Activated CD8-positive, alpha-beta T cell treated with anti-CD3 and anti-CD28 coated beads, Interleukin-2, amount 10 ng/mL, durations not matched to agents 7 days and 5 days (primary cell): ENCODE data around the gene SH3TC2. TPM values are rescaled to one million over a fixed set of nuclear protein-coding genes. Genes with fewer than 3 reads are reported as not detected.

Experiments used
- ATAC-seq: fragments of 150-1000 bp; cut with Tn5 transposase; one replicate; pipeline ENCODE4 v1.10.0; 2021; ENCODE audit warnings: moderate library complexity
- CTCF ChIA-PET: fragments of 350-600 bp; sonication (Branson Sonifier 250); formaldehyde crosslinking; loops from one replicate; lab custom pipeline; 2021; ENCODE audit warnings: antibody characterized with exemption; lab: Charles Lee
- POLR2A ChIA-PET: fragments of 350-600 bp; sonication (Branson Sonifier 250); formaldehyde crosslinking; loops from one replicate; lab custom pipeline; 2021; ENCODE audit warnings: antibody characterized with exemption; lab: Charles Lee
- DNase-seq: peaks from one replicate; pipeline ENCODE4 v3.0.0-alpha.2; 2020
- H3K27ac Mint-ChIP-seq: one replicate; pipeline ENCODE4 v1.8.0; 2021; ENCODE audit warnings: mild to moderate bottlenecking, mixed read lengths
- H3K27me3 Mint-ChIP-seq: one replicate; pipeline ENCODE4 v1.8.0; 2021; ENCODE audit warnings: low read depth, mixed read lengths
- H3K36me3 Mint-ChIP-seq: one replicate; pipeline ENCODE4 v1.8.0; 2021; ENCODE audit warnings: low read depth, mixed read lengths
- H3K4me1 Mint-ChIP-seq: one replicate; pipeline ENCODE4 v1.8.0; 2021; ENCODE audit warnings: low read depth, mixed read lengths
- H3K4me3 Mint-ChIP-seq: one replicate; pipeline ENCODE4 v1.8.0; 2021; ENCODE audit warnings: mild to moderate bottlenecking, mixed read lengths
- H3K9me3 Mint-ChIP-seq: one replicate; pipeline ENCODE4 v1.8.0; 2022; ENCODE audit warnings: mixed read lengths; ENCODE audit not compliant: insufficient read depth
- total RNA-seq, 2 experiments: library from RNA; stranded (reverse); gene quantifications; one replicate each; pipeline ENCODE4 v1.2.3, GENCODE V29; 2021

Gene SH3TC2
- total RNA-seq, 2 experiments from 2014 or later = not detected

DNA sequence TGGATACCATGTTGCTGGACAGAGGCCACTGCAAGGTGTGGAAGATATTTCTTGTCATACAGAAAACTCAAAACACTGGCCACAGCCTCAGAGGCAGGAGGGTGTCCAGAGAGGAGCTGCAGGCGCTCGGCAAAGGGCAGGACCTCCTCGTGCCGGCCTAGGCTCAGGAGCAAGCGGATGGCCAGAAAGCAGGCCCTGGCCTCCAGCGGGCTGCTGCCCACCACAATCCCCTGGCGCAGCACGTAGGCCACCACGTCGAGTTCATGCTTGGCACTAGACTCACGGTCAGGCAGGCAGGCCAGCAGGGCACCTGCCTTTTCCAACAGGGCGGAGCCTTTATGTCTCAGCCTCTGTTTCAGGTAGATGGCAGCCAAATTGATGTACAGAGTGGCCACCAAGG lies 35.2 kb downstream of the SH3TC2 start:
- POLR2A ChIA-PET = no interaction called here
- ATAC-seq (no peak), DNase-seq (no peak)
- H3K27me3 Mint-ChIP-seq = peaks cover 6% of the 10 kb centered on the region
- H3K9me3 Mint-ChIP-seq = no peaks in the 10 kb centered on the region
- no peaks in the 10 kb centered on the region for H3K36me3 Mint-ChIP-seq
- H3K4me1 Mint-ChIP-seq = peaks cover 6% of the 10 kb centered on the region
- CTCF ChIA-PET = interaction anchor here (1.3 to 2.8 kb wide), 2 partner anchors 9 to 297 kb away, joined by 5 to 10 read pairs; no protein-coding TSS in a partner anchor
- H3K4me3 Mint-ChIP-seq = no peak overlapping the region
- H3K27ac Mint-ChIP-seq = no peak overlapping the region

DNA sequence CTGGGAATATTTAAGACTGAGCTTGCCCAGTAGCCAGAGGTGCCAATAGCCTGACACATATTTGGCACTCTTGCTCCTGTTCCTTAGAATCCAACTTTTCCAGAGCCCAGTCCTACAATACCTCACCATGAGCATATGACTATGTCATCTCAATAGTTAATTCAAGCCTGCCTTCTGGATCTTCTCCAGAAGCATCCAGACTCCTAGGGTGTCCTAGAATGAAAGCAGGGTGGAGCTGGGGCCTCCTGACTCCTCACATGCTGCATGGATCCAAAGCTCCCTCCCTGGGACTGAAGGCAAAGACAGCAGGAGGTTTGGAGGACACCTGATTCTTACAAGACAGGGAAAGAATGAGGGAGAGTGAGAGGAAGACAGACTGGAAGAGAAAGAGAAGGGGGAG lies 37.9 kb downstream of the SH3TC2 start:
- CTCF ChIA-PET = interaction anchor here (0.7 to 2.0 kb wide), 3 partner anchors 14 to 294 kb away, joined by 3 to 5 read pairs (median 4); no protein-coding TSS in a partner anchor
- no peak for DNase-seq

DNA sequence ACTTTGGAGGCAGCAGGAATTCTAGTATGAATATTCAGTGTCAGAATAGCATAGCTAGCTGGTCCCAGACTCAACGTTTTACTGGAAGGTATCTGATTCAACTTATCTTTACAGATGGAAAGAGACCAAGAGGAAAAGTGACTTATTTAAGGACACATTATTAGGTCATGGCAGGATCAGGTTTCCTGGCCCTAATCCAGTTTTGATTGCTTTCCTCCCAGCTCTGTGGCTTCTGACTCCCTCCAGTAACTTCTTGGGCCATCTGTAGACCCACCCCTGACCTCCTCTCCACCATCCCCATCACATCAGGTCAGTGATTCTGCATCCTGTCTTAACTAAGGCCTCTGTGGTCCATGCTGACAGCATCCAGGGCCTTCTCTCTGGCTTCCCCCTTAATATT lies 38.4 kb downstream of the SH3TC2 start:
- Mint-ChIP-seq H3K4me3 (no peak overlapping the region), H3K27ac (no peak overlapping the region), H3K36me3 (no peaks in the 10 kb centered on the region), H3K4me1 (no peaks in the 10 kb centered on the region), H3K9me3 (no peaks in the 10 kb centered on the region), H3K27me3 (peaks cover 23% of the 10 kb centered on the region)
- CTCF ChIA-PET = interaction anchor here (0.7 to 2.0 kb wide), 4 partner anchors 11 to 294 kb away, joined by 3 to 6 read pairs (median 4); no protein-coding TSS in a partner anchor
- POLR2A ChIA-PET = no interaction called here
- DNase-seq (no peak), ATAC-seq (no peak)

More for the DNA sequence above, 37.9 kb downstream of the SH3TC2 start:
- Mint-ChIP-seq H3K36me3 (no peaks in the 10 kb centered on the region), H3K27ac (no peak overlapping the region), H3K9me3 (no peaks in the 10 kb centered on the region), H3K27me3 (peaks cover 19% of the 10 kb centered on the region), H3K4me3 (no peak overlapping the region), H3K4me1 (no peaks in the 10 kb centered on the region)
- POLR2A ChIA-PET = no interaction called here
- no peak for ATAC-seq

DNA sequence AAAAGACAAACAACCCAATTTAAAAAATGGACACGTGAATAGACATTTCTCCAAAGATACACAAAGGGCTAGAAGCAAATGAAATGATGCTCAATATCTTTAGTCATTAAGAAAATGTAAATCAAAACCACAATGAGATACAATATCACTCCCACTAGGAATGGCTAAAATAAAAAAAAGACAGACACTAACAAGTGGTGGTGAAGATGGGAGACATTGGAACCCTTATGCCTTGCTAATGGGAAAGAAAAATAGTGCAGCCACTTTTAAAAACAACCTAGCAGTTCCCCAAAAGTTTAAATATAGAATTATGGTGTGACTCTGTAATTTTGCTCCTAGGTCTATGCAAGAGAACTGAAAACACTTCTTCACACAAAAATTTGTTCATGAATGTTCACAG lies 40.7 kb downstream of the SH3TC2 start:
- DNase-seq (no peak), ATAC-seq (no peak)
- Mint-ChIP-seq H3K27ac (no peak overlapping the region), H3K9me3 (no peaks in the 10 kb centered on the region), H3K36me3 (no peaks in the 10 kb centered on the region), H3K27me3 (peaks cover 23% of the 10 kb centered on the region), H3K4me3 (no peak overlapping the region), H3K4me1 (no peaks in the 10 kb centered on the region)
- CTCF ChIA-PET = no interaction called here
- POLR2A ChIA-PET = no interaction called here

DNA sequence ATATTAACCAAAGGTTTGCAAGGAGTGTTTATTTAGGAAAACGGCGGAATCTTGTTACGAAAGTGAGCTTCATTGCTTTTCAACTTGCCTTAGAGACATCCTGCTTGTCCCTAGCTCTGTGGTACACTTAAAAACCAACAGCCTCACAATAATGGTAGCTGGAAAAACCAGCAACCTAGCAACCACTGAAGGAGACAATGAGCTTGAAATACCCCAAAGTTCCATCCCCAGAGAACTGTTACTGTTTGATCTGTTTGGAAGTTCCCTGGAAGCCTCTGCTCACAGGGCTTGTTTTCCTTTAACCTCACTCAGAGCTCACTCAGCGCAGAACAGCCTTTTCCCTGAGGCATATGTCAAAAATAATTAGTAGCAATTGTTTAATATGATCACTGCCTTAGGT lies 43.2 kb downstream of the SH3TC2 start:
- ChIA-PET POLR2A (interaction anchor here (0.7 kb wide), 1 partner anchor 93 kb away, joined by 3 read pairs; no protein-coding TSS in a partner anchor), CTCF (interaction anchor here (1.2 to 2.2 kb wide), 4 partner anchors 15 to 289 kb away, joined by 3 to 9 read pairs (median 4); no protein-coding TSS in a partner anchor)
- DNase-seq (no peak), ATAC-seq (no peak)
- no peaks in the 10 kb centered on the region for H3K36me3 Mint-ChIP-seq
- no peaks in the 10 kb centered on the region for H3K9me3 Mint-ChIP-seq
- H3K4me1 Mint-ChIP-seq = no peaks in the 10 kb centered on the region
- H3K27ac Mint-ChIP-seq = no peak overlapping the region
- H3K4me3 Mint-ChIP-seq = no peak overlapping the region
- H3K27me3 Mint-ChIP-seq = peaks cover 23% of the 10 kb centered on the region

DNA sequence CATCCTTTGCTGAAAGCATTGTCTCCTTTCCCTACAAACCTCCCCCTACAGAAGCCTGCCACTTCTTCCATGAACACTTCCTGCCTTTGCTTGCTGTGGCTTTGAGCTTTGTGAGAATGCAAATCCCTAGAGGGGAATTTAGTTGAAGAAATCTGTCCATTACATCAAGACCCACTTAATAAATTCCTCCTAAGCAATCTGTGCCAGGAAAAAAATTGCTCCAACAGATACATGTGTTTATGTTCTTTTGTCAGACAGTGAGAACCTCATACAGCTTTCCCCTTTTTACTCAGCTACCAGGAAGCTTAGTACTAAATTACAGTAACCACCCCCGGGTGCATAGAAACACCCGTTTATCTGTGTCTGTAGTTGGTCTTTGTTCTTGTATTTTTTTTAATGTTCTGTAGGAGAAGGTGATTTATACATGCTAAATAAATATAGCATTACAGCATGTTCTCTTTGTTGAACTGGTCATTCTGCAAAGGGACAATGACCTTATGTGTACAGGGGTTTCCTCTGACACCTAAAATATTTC lies 43.9 kb downstream of the SH3TC2 start:
- CTCF ChIA-PET = interaction anchor here (1.2 to 2.2 kb wide), 3 partner anchors 16 to 288 kb away, joined by 3 to 9 read pairs (median 6); no protein-coding TSS in a partner anchor
- Mint-ChIP-seq H3K9me3 (no peaks in the 10 kb centered on the region), H3K27me3 (peaks cover 21% of the 10 kb centered on the region), H3K27ac (no peak overlapping the region), H3K4me1 (no peaks in the 10 kb centered on the region), H3K4me3 (no peak overlapping the region), H3K36me3 (no peaks in the 10 kb centered on the region)
- POLR2A ChIA-PET = no interaction called here
- DNase-seq (no peak), ATAC-seq (no peak)

DNA sequence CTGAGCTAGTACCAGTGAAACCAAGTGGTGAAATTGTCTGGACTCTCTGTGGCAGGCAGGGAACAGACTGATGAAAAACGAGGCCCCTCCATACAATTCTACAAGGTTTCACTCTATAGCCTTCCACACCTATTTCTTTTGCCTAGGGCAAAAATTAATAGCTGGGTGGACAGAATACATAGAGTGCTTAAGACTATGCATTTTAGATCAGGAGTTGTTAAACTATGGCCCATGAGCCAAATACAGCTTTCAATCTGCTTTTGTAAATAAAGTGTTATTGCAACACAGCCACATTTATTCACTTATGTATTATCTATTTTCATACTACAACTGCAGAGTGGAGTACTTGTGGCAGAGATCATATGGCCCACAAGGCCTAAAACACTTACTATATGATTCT lies 45.2 kb downstream of the SH3TC2 start:
- no peak overlapping the region for H3K27ac Mint-ChIP-seq
- no peak overlapping the region for H3K4me3 Mint-ChIP-seq
- H3K36me3 Mint-ChIP-seq = no peaks in the 10 kb centered on the region
- CTCF ChIA-PET = interaction anchor here (1.0 to 1.6 kb wide), 2 partner anchors 18 to 287 kb away, joined by 3 to 5 read pairs; no protein-coding TSS in a partner anchor
- POLR2A ChIA-PET = no interaction called here
- ATAC-seq (no peak), DNase-seq (no peak)
- no peaks in the 10 kb centered on the region for H3K9me3 Mint-ChIP-seq
- H3K27me3 Mint-ChIP-seq = peaks cover 17% of the 10 kb centered on the region
- H3K4me1 Mint-ChIP-seq = no peaks in the 10 kb centered on the region

DNA sequence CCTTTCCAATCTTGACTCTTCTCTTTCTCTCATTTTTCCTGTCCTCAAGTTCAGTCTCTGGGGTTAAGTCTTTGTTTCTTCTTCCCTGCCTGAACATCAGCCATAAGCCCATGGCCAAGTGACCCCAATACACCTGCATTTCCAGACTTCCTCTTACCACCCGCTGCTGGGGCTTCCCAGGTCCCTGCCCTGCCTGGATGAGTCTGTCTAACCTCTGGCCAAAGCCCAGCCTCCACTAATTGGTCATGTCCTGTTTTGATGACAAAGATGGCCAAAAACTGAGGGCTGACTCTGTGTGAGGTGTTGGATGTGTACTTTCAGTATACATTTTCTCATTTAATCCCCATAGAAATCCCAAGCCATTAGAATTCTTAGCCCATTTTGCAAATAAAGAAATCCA lies 47.3 kb downstream of the SH3TC2 start:
- CTCF ChIA-PET = no interaction called here
- Mint-ChIP-seq H3K27ac (no peak overlapping the region), H3K4me1 (no peaks in the 10 kb centered on the region), H3K27me3 (peaks cover 5% of the 10 kb centered on the region), H3K4me3 (no peak overlapping the region), H3K36me3 (no peaks in the 10 kb centered on the region), H3K9me3 (no peaks in the 10 kb centered on the region)
- DNase-seq (no peak), ATAC-seq (no peak)
- POLR2A ChIA-PET = interaction anchor here (0.6 kb wide), 1 partner anchor 123 kb away, joined by 3 read pairs; no protein-coding TSS in a partner anchor

DNA sequence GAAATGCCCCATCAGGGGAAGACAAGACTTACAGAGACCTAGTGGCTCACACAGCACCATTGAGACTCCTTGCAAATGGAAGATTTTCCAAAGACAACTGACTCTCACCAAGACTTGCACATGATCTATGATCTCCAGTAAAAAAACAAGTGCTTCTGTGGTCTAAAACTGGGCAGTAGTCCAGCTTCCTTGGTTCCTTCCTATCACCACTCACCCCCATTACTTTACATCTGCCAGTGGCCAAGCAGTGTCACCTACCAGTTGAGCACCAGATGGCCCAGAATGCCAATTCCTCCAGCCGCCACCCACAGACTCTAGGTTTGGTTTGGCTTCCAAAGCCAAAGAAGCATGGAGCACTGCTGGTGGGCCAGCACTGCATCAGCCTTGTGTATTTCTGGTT lies 47.7 kb downstream of the SH3TC2 start:
- Mint-ChIP-seq H3K9me3 (no peaks in the 10 kb centered on the region), H3K36me3 (no peaks in the 10 kb centered on the region), H3K4me3 (no peak overlapping the region), H3K4me1 (no peaks in the 10 kb centered on the region), H3K27ac (no peak overlapping the region), H3K27me3 (peaks cover 5% of the 10 kb centered on the region)
- ChIA-PET CTCF (interaction anchor here (1.6 kb wide), 1 partner anchor 20 kb away, joined by 4 read pairs; no protein-coding TSS in a partner anchor), POLR2A (no interaction called here)
- ATAC-seq = no peak
- no peak for DNase-seq

DNA sequence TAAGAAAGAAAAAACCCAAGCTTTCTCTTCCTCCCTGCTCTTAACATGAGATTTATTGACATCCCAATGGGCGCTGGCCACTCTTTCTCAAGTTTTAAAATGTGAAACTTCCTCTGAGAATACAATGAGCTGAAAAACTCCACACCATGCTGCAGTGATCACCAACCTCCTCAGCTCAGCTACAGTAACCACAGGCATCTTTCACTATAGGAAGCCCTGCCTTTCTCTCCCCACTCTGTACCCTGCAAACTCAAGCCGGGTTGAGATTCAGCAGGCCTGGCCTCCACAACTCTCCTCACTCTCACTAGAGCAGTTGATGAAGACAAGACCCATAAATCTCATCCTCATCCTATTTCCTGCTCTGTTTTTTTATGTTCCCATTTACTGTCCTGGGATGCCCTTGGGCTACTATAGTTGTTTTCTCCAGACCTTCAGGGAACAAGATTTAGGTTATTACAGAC lies 48.3 kb downstream of the SH3TC2 start:
- Mint-ChIP-seq H3K27me3 (peaks cover 4% of the 10 kb centered on the region), H3K36me3 (no peaks in the 10 kb centered on the region), H3K9me3 (no peaks in the 10 kb centered on the region), H3K4me1 (no peaks in the 10 kb centered on the region), H3K27ac (no peak overlapping the region), H3K4me3 (no peak overlapping the region)
- DNase-seq (no peak), ATAC-seq (no peak)
- ChIA-PET CTCF (interaction anchor here (1.6 kb wide), 1 partner anchor 20 kb away, joined by 4 read pairs; no protein-coding TSS in a partner anchor), POLR2A (no interaction called here)

DNA sequence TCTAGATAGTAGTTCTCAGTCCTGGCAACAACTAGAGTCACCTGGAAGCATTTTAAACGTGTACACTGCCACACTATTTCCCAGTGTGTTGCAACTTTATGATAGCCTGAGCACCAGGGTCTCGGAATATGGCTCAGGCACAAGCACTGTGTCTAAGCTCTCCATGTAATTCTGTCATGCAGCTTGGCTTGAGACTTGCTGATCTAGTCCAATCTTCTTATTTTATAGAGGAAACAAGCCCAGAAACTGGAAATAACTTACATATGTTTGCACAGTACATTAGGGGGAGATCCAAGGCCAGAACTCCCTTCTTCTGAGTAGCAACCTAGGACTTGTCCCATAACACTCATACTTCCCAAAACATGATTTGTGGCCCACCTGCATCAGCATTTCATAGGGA lies 49.1 kb downstream of the SH3TC2 start:
- H3K4me3 Mint-ChIP-seq = no peak overlapping the region
- no peaks in the 10 kb centered on the region for H3K4me1 Mint-ChIP-seq
- no peaks in the 10 kb centered on the region for H3K9me3 Mint-ChIP-seq
- H3K36me3 Mint-ChIP-seq = no peaks in the 10 kb centered on the region
- CTCF ChIA-PET = interaction anchor here (1.6 kb wide), 1 partner anchor 21 kb away, joined by 4 read pairs; no protein-coding TSS in a partner anchor
- ATAC-seq = no peak
- POLR2A ChIA-PET = no interaction called here
- peaks cover 4% of the 10 kb centered on the region for H3K27me3 Mint-ChIP-seq
- no peak overlapping the region for H3K27ac Mint-ChIP-seq
- no peak for DNase-seq

DNA sequence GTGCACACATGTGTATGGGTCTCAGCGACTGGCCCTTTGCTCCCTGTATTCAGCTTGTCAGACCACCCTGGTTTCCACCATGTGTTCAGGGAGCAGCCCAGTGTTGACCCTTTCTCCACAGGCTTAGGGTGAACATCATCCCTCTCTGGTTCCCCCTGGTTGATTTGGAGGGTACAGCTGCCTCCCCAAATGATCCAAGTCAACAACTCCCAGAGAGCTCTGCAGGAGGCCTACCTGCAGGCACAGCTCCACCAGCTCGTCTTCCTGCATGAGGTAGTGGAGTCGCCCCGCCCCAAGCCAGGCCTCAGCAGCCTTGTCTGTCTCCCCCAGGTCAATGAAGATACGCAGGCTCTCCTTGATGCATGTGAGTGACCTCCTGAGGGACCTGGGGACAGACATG lies 50.5 kb downstream of the SH3TC2 start:
- no peak for DNase-seq
- Mint-ChIP-seq H3K36me3 (no peaks in the 10 kb centered on the region), H3K27ac (no peak overlapping the region), H3K4me1 (no peaks in the 10 kb centered on the region), H3K4me3 (no peak overlapping the region), H3K27me3 (peaks cover 9% of the 10 kb centered on the region), H3K9me3 (no peaks in the 10 kb centered on the region)
- ATAC-seq = no peak
- ChIA-PET POLR2A (no interaction called here), CTCF (interaction anchor here (1.3 kb wide), 1 partner anchor 275 kb away, joined by 3 read pairs; no protein-coding TSS in a partner anchor)
